Prostate gland (tissue), 2 donors: ENCODE data around the gene ZFAND3. TPM values are rescaled to one million over a fixed set of nuclear protein-coding genes. Genes with fewer than 3 reads are reported as not detected.
A peak's percentile ranks its signal among the peaks of the same experiment; 100 is the strongest.

Experiments used
- DNase-seq: peaks from one replicate; pipeline ENCODE4 v3.0.0-alpha.2; 2019; ENCODE audit warnings: low spot score
- H3K27ac ChIP-seq, 2 donors: fragments of 200-600 bp; sonication (generic); 2 replicates each; pipeline ENCODE4 v1.5.1; 2017 to 2019
- H3K27me3 ChIP-seq: fragments of 200-600 bp; sonication (generic); replicated peaks from 2 replicates; pipeline ENCODE4 v1.5.1; 2019; ENCODE audit not compliant: insufficient read depth
- H3K36me3 ChIP-seq, 2 donors: fragments of 200-600 bp; sonication (generic); 1 replicate in 1 of 2; 2 replicates in 1 of 2; pipeline versions ENCODE4 v1.5.1 to v1.8.1; 2017 to 2019
- H3K4me1 ChIP-seq: fragments of 200-600 bp; sonication (generic); replicated peaks from 2 replicates; pipeline ENCODE4 v1.5.1; 2019
- H3K4me3 ChIP-seq, 2 donors: fragments of 200-600 bp; sonication (generic); 2 replicates each; pipeline ENCODE4 v1.5.1; 2017 to 2019
- H3K9me3 ChIP-seq: fragments of 200-600 bp; sonication (generic); 2 replicates; pipeline ENCODE4 v1.5.1; 2017
- CTCF ChIP-seq, 4 experiments: fragments of 200-600 bp in 2 of 4; fragments of 450-650 bp in 2 of 4; sonication (generic) in 2 of 4; IDR thresholded peaks; 1 replicate in 3 of 4; 2 replicates in 1 of 4; pipeline ENCODE4 v1.5.1; 2016 to 2019; ENCODE audit warnings: antibody characterized with exemption in 4 of 4, mild to moderate bottlenecking in 2 of 4, moderate library complexity in 2 of 4
- POLR2A ChIP-seq: fragments of 450-650 bp; IDR thresholded peaks from one replicate; pipeline ENCODE4 v1.6.1; 2016; ENCODE audit warnings: antibody characterized with exemption, mild to moderate bottlenecking
- POLR2AphosphoS5 ChIP-seq: sonication (generic); formaldehyde crosslinking; IDR thresholded peaks from one replicate; pipeline ENCODE4 v1.6.1; 2017; ENCODE audit warnings: antibody characterized with exemption
- WGBS: methylation state at CpG from one replicate; pipeline ENCODE4 v1.1.5; 2018; 5-methylcytosine and 5-hydroxymethylcytosine counted together
- intact Hi-C: fragments of 100-400 bp; cut with DNase I; formaldehyde crosslinking; loops from one replicate; pipeline ENCODE4 v1.14.2; 2022
- total RNA-seq, 2 donors: library from RNA; depleted of rRNA; stranded (reverse); fragments of >200 nt; gene quantifications; one replicate each; pipeline ENCODE4 v1.1.0, GENCODE V29; 2016

Gene ZFAND3
- total RNA-seq, 2 donors from 2014 or later, result 43.5 to 89.1 TPM

DNA sequence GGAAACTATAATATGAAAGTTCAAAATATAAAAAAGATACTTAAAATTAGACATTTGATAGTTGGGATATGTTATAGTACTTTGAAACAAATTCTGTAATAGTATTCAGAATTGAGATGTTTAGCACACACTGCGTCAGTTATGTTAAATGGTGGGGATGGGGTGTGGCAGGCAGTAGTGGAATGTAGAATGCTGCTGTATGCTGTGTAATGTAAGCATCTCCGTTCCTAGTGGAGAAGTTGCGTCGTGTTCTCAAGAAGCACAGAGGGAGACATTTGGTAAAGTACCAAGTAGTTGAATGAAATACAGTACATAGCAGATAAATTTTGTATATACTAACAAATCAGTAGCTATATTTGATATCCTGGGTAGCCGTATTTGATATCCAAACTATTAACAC lies 192.4 kb downstream of the ZFAND3 start:
- Histone ChIP-seq H3K27ac (no peak overlapping the region), H3K4me1 (no peaks in the 10 kb centered on the region), H3K27me3 (no peaks in the 10 kb centered on the region), H3K36me3 (no peaks in the 10 kb centered on the region), H3K4me3 (no peak overlapping the region), H3K9me3 (no peaks in the 10 kb centered on the region)
- WGBS, result 73% methylated on average over 5 of the region's 5 CpGs
- intact Hi-C loops, result loop anchor here (10.0 kb wide), 2 partner anchors 217 to 317 kb away; partner anchors contain the start of gene MDGA1
- DNase-seq, result no peak
- no peak for TF ChIP-seq POLR2A
- TF ChIP-seq CTCF (IDR thresholded peaks at IDR 0.05), result no peak
- TF ChIP-seq POLR2AphosphoS5, result no peak

GRCh38 chr6:38012573-38012972 lies 193.0 kb downstream of the ZFAND3 start:
- Histone ChIP-seq H3K4me3 (no peak overlapping the region), H3K27me3 (no peaks in the 10 kb centered on the region), H3K4me1 (no peaks in the 10 kb centered on the region), H3K27ac (no peak overlapping the region), H3K9me3 (no peaks in the 10 kb centered on the region), H3K36me3 (no peaks in the 10 kb centered on the region)
- intact Hi-C loops, result loop anchor here (10.0 kb wide), 2 partner anchors 218 to 318 kb away; partner anchors contain the start of gene MDGA1
- DNase-seq, result no peak
- TF ChIP-seq POLR2A (no peak), CTCF (IDR thresholded peaks at IDR 0.05) (peak in 3 of 4 experiments; percentile 20 to 51 (median 32)), POLR2AphosphoS5 (no peak)
- WGBS, result 75% methylated on average over 5 of the region's 5 CpGs

- Histone ChIP-seq H3K4me3 (no peak overlapping the region), H3K27ac (no peak overlapping the region), H3K4me1 (no peaks in the 10 kb centered on the region), H3K9me3 (no peaks in the 10 kb centered on the region), H3K36me3 (no peaks in the 10 kb centered on the region), H3K27me3 (no peaks in the 10 kb centered on the region)
- no peak for TF ChIP-seq POLR2A
- no peak for TF ChIP-seq POLR2AphosphoS5
- TF ChIP-seq CTCF (IDR thresholded peaks at IDR 0.05), result no peak
- no peak for DNase-seq
- intact Hi-C loops, result loop anchor here (10.0 kb wide), 2 partner anchors 221 to 321 kb away; partner anchors contain the start of gene MDGA1
Measured at GRCh38 chr6:38015341-38015740, 195.8 kb downstream of the ZFAND3 start.

- DNase-seq, result no peak
- TF ChIP-seq CTCF (IDR thresholded peaks at IDR 0.05) (no peak), POLR2A (no peak), POLR2AphosphoS5 (no peak)
- no peaks in the 10 kb centered on the region for H3K9me3 ChIP-seq
- no peak overlapping the region for H3K4me3 ChIP-seq
- H3K27ac ChIP-seq, result no peak overlapping the region
- intact Hi-C loops, result loop anchor here (10.0 kb wide), 2 partner anchors 222 to 322 kb away; partner anchors contain the start of gene MDGA1
- H3K27me3 ChIP-seq, result no peaks in the 10 kb centered on the region
- H3K4me1 ChIP-seq, result no peaks in the 10 kb centered on the region
- 97% methylated on average over 1 of the region's 1 CpG for WGBS
- no peaks in the 10 kb centered on the region for H3K36me3 ChIP-seq
Measured at GRCh38 chr6:38016824-38017223, 197.3 kb downstream of the ZFAND3 start.

- Histone ChIP-seq H3K36me3 (no peaks in the 10 kb centered on the region), H3K9me3 (no peaks in the 10 kb centered on the region), H3K27ac (no peak overlapping the region), H3K4me1 (no peaks in the 10 kb centered on the region), H3K27me3 (no peaks in the 10 kb centered on the region), H3K4me3 (no peak overlapping the region)
- 92% methylated on average over 2 of the region's 2 CpGs for WGBS
- TF ChIP-seq CTCF (IDR thresholded peaks at IDR 0.05), result no peak
- no peak for TF ChIP-seq POLR2A
- no peak for TF ChIP-seq POLR2AphosphoS5
- no peak for DNase-seq
- intact Hi-C loops, result loop anchor here (10.0 kb wide), 2 partner anchors 224 to 324 kb away; partner anchors contain the start of gene MDGA1
Measured at GRCh38 chr6:38018755-38019165, 199.2 kb downstream of the ZFAND3 start.
